ENCODE results near the gene CADM4. TPM values are rescaled to one million over a fixed set of nuclear protein-coding genes. Genes with fewer than 3 reads are reported as not detected.

CADM4 gene
- total RNA-seq, 4 donors from 2014 or later = 85.2 to 108 (median 102) TPM

GRCh38 chr19:43619262-43620060, 20.2 kb downstream of the CADM4 start, which contains the start of gene ZNF428:
ZNF428 (minus strand) TSS chr19:43619629; CDS start chr19:43614304, 5,325 bp downstream.
- Histone ChIP-seq H3K27me3 (no peaks in the 10 kb centered on the region), H3K36me3 (peaks cover 0 to 7% (median 0%) of the 10 kb centered on the region in 3 donors), H3K27ac (peak within 1 kb of the TSS; percentile 94 to 96 (median 96)), H3K4me1 (peaks cover 0 to 36% (median 11%) of the 10 kb centered on the region in 4 donors), H3K9me3 (no peaks in the 10 kb centered on the region), H3K4me3 (peak within 1 kb of the TSS; percentile 59 to 99 (median 92))
- TF ChIP-seq EP300 (IDR thresholded peaks at IDR 0.05) = peak in 1 of 2 donors; percentile 81
- peak in 1 of 5 experiments; percentile 42 for TF ChIP-seq CTCF (IDR thresholded peaks at IDR 0.05)
- TF ChIP-seq POLR2A (IDR thresholded peaks at IDR 0.05) = peak; percentile 67 to 82
- WGBS, 2 donors = 0% methylated on average over 48 to 72 of the region's 81 CpGs
- DNase-seq (ENCODE audit: low spot score in 2 of 2) = peak; percentile 66 to 69

DNA sequence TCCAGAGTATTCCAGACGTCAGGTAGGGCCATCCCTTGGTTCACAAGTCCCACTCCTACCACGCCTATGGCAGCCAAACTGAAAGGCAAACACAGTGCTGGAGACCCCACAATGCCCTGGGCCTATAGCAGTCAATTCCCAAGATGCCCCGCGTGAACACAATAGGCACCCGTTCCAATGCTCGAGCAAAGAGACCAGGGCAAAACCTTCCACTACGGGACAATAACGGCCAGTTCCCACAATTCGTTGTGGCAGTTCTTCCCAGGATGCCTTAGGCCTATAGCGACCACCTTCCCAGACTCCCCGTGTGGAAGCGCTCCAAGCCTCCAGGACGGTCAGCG, 20.8 kb downstream of the CADM4 start:
- 0 to 2% methylated on average over 14 of the region's 14 CpGs for WGBS, 2 donors
- no peak for DNase-seq (ENCODE audit: low spot score in 2 of 2)
- peaks cover 0 to 6% (median 0%) of the 10 kb centered on the region in 3 donors for H3K36me3 ChIP-seq
- H3K9me3 ChIP-seq = no peaks in the 10 kb centered on the region
- peak overlapping the region; percentile 59 to 99 (median 92) for H3K4me3 ChIP-seq
- H3K27me3 ChIP-seq = no peaks in the 10 kb centered on the region
- H3K27ac ChIP-seq = peak overlapping the region; percentile 94 to 96 (median 96)
- no peak for TF ChIP-seq EP300 (IDR thresholded peaks at IDR 0.05)
- no peak for TF ChIP-seq CTCF (IDR thresholded peaks at IDR 0.05)
- TF ChIP-seq POLR2A (IDR thresholded peaks at IDR 0.05) = no peak
- peaks cover 0 to 40% (median 11%) of the 10 kb centered on the region in 4 donors for H3K4me1 ChIP-seq

DNA sequence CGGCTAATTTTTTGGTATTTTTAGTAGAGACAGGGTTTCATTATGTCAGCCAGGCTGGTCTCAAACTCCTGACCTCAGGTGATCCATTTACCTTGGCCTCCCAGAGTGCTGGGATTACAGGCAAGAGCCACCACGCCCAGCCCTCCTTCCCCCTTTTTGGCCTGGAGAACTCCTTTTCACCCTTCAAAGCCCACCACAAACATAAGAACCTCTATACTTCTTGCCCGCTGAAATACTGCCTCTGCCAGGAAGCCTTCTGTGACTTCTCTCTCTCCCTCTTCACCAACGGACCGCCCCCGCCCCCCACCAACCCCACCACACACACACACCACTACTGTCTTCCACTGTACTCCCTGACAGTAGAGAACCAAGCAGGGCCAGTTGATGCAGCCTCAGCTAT, 22.7 kb downstream of the CADM4 start:
- 91% methylated on average over 6 of the region's 6 CpGs for WGBS, 2 donors

GRCh38 chr19:43616306-43616705, 23.3 kb downstream of the CADM4 start:
- Histone ChIP-seq H3K9me3 (no peaks in the 10 kb centered on the region), H3K36me3 (peaks cover 0 to 30% (median 0%) of the 10 kb centered on the region in 3 donors), H3K4me3 (no peak overlapping the region), H3K4me1 (peaks cover 0 to 40% (median 11%) of the 10 kb centered on the region in 4 donors), H3K27me3 (no peaks in the 10 kb centered on the region), H3K27ac (no peak overlapping the region)
- no peak for TF ChIP-seq CTCF (IDR thresholded peaks at IDR 0.05)
- no peak for TF ChIP-seq EP300 (IDR thresholded peaks at IDR 0.05)
- TF ChIP-seq POLR2A (IDR thresholded peaks at IDR 0.05) = no peak
- 48 to 58% methylated on average over 1 of the region's 1 CpG for WGBS, 2 donors
- DNase-seq (ENCODE audit: low spot score in 2 of 2) = no peak

More for the DNA sequence above, 22.7 kb downstream of the CADM4 start:
- no peak overlapping the region for H3K4me3 ChIP-seq
- H3K27me3 ChIP-seq = no peaks in the 10 kb centered on the region
- H3K27ac ChIP-seq = no peak overlapping the region
- peaks cover 0 to 24% (median 0%) of the 10 kb centered on the region in 3 donors for H3K36me3 ChIP-seq
- TF ChIP-seq POLR2A (IDR thresholded peaks at IDR 0.05) (no peak), EP300 (IDR thresholded peaks at IDR 0.05) (no peak), CTCF (IDR thresholded peaks at IDR 0.05) (no peak)
- no peaks in the 10 kb centered on the region for H3K9me3 ChIP-seq
- peaks cover 0 to 40% (median 11%) of the 10 kb centered on the region in 4 donors for H3K4me1 ChIP-seq
- DNase-seq (ENCODE audit: low spot score in 2 of 2) = no peak

- peaks cover 0 to 42% (median 0%) of the 10 kb centered on the region in 3 donors for H3K36me3 ChIP-seq
- no peak overlapping the region for H3K27ac ChIP-seq
- H3K9me3 ChIP-seq = no peaks in the 10 kb centered on the region
- 94 to 96% methylated on average over 12 of the region's 12 CpGs for WGBS, 2 donors
- H3K4me3 ChIP-seq = no peak overlapping the region
- DNase-seq (ENCODE audit: low spot score in 2 of 2) = no peak
- no peaks in the 10 kb centered on the region for H3K27me3 ChIP-seq
- TF ChIP-seq EP300 (IDR thresholded peaks at IDR 0.05) = no peak
- no peak for TF ChIP-seq CTCF (IDR thresholded peaks at IDR 0.05)
- TF ChIP-seq POLR2A (IDR thresholded peaks at IDR 0.05) = no peak
- H3K4me1 ChIP-seq = peaks cover 0 to 24% (median 0%) of the 10 kb centered on the region in 4 donors
These were observed 27.3 kb downstream of the CADM4 start for GRCh38 chr19:43612374-43612773.

Data from tibial nerve (tissue), 4 donors.